ENCODE results near the gene LRP1B.
A peak's percentile ranks its signal among the peaks of the same experiment; 100 is the strongest.

Gene LRP1B

GRCh38 chr2:141399270-141399669 lies 731.5 kb downstream of the LRP1B start:
- no peak for ATAC-seq
- no peak for TF ChIP-seq ISL1 (CRISPR knock-in tag; IDR thresholded peaks at IDR 0.05)
- TF ChIP-seq ZFP30 (CRISPR knock-in tag; IDR thresholded peaks at IDR 0.05), result no peak
- no peak for TF ChIP-seq ZNF70 (CRISPR knock-in tag; IDR thresholded peaks at IDR 0.05)
- TF ChIP-seq ARNTL (CRISPR knock-in tag; IDR thresholded peaks at IDR 0.05; ENCODE audit: borderline replicate concordance, low read depth), result no peak
- no peak for TF ChIP-seq OSR1 (CRISPR knock-in tag; IDR thresholded peaks at IDR 0.05)
- no peak for TF ChIP-seq ZNF8 (CRISPR knock-in tag; IDR thresholded peaks at IDR 0.05)
- no peak for TF ChIP-seq ZC3H10 (CRISPR knock-in tag; IDR thresholded peaks at IDR 0.05)
- no peak for TF ChIP-seq GLIS3 (CRISPR knock-in tag; IDR thresholded peaks at IDR 0.05)
- no peak for TF ChIP-seq BACH2 (CRISPR knock-in tag; IDR thresholded peaks at IDR 0.05; ENCODE audit: borderline replicate concordance)
- TF ChIP-seq SNAI2 (CRISPR knock-in tag; IDR thresholded peaks at IDR 0.05), result no peak
- no peak for TF ChIP-seq CSRNP3 (CRISPR knock-in tag; IDR thresholded peaks at IDR 0.05)
- no peak for TF ChIP-seq PATZ1 (CRISPR knock-in tag; IDR thresholded peaks at IDR 0.05; ENCODE audit: borderline replicate concordance)
- no peak for TF ChIP-seq CSDC2 (CRISPR knock-in tag; IDR thresholded peaks at IDR 0.05)
- TF ChIP-seq PPARA (CRISPR knock-in tag; IDR thresholded peaks at IDR 0.05; ENCODE audit: borderline replicate concordance), result no peak
- TF ChIP-seq CREB5 (CRISPR knock-in tag; IDR thresholded peaks at IDR 0.05; ENCODE audit: low read depth), result no peak
- no peak for TF ChIP-seq POU6F1 (CRISPR knock-in tag; IDR thresholded peaks at IDR 0.05; ENCODE audit: borderline replicate concordance, low read depth)
- TF ChIP-seq RARB (CRISPR knock-in tag; IDR thresholded peaks at IDR 0.05), result no peak
- no peak for TF ChIP-seq ZFP3 (CRISPR knock-in tag; IDR thresholded peaks at IDR 0.05)

GRCh38 chr2:141393214-141393545 lies 737.6 kb downstream of the LRP1B start:
- TF ChIP-seq ZNF565 (CRISPR knock-in tag; conservative IDR thresholded peaks at IDR 0.05; ENCODE audit: low read depth) (no peak), CREB5 (CRISPR knock-in tag; IDR thresholded peaks at IDR 0.05; ENCODE audit: low read depth) (no peak), ZC3H10 (CRISPR knock-in tag; IDR thresholded peaks at IDR 0.05) (no peak), GLIS3 (CRISPR knock-in tag; IDR thresholded peaks at IDR 0.05) (no peak), OSR1 (CRISPR knock-in tag; IDR thresholded peaks at IDR 0.05) (no peak), ZFP30 (CRISPR knock-in tag; IDR thresholded peaks at IDR 0.05) (no peak), SNAI2 (CRISPR knock-in tag; IDR thresholded peaks at IDR 0.05) (no peak), TSHZ2 (CRISPR knock-in tag; IDR thresholded peaks at IDR 0.05) (no peak), BACH2 (CRISPR knock-in tag; IDR thresholded peaks at IDR 0.05; ENCODE audit: borderline replicate concordance) (no peak), TOX (CRISPR knock-in tag; IDR thresholded peaks at IDR 0.05; ENCODE audit: borderline replicate concordance) (no peak), CSDC2 (CRISPR knock-in tag; IDR thresholded peaks at IDR 0.05) (no peak), POU6F1 (CRISPR knock-in tag; IDR thresholded peaks at IDR 0.05; ENCODE audit: borderline replicate concordance, low read depth) (no peak), ARNTL (CRISPR knock-in tag; IDR thresholded peaks at IDR 0.05; ENCODE audit: borderline replicate concordance, low read depth) (no peak)
- peak; percentile 82 for ATAC-seq

All from SK-N-SH treated with all-trans-retinoic acid at 6 μM for 48 hours (cell line).